ENCODE measurements around the gene MPRIP. TPM values are rescaled to one million over a fixed set of nuclear protein-coding genes. Genes with fewer than 3 reads are reported as not detected.

Gene MPRIP
- total RNA-seq, 4 donors from 2014 or later, result 122 to 207 (median 145) TPM

DNA sequence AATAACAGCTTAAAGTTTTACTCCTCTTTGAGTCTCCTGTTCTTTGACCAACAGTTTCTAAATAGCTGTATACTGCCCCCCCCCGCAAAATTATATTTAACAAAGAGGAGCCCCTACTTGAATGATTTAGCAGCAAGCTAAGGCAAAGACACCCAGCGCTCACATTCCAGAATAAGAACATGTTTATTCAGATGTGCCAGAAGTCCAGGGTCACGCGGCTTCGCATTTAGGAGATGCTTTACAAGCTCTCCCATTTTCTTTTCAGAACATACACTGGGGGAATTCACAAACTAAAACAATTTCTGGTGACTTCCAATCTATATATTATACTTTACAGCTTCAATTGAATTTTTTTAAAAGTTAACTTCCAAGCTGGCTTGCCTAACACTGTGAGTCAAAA, 158.6 kb downstream of the MPRIP start:
- TF ChIP-seq EP300 (IDR thresholded peaks at IDR 0.05) (no peak), POLR2A (IDR thresholded peaks at IDR 0.05) (no peak), POLR2AphosphoS5 (IDR thresholded peaks at IDR 0.05) (no peak)
- TF ChIP-seq, protein P1, sequence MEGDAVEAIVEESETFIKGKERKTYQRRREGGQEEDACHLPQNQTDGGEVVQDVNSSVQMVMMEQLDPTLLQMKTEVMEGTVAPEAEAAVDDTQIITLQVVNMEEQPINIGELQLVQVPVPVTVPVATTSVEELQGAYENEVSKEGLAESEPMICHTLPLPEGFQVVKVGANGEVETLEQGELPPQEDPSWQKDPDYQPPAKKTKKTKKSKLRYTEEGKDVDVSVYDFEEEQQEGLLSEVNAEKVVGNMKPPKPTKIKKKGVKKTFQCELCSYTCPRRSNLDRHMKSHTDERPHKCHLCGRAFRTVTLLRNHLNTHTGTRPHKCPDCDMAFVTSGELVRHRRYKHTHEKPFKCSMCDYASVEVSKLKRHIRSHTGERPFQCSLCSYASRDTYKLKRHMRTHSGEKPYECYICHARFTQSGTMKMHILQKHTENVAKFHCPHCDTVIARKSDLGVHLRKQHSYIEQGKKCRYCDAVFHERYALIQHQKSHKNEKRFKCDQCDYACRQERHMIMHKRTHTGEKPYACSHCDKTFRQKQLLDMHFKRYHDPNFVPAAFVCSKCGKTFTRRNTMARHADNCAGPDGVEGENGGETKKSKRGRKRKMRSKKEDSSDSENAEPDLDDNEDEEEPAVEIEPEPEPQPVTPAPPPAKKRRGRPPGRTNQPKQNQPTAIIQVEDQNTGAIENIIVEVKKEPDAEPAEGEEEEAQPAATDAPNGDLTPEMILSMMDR (IDR thresholded peaks at IDR 0.05), result no peak
- 65% methylated on average over 5 of the region's 5 CpGs for WGBS
- H3K27ac ChIP-seq, result no peak overlapping the region

DNA sequence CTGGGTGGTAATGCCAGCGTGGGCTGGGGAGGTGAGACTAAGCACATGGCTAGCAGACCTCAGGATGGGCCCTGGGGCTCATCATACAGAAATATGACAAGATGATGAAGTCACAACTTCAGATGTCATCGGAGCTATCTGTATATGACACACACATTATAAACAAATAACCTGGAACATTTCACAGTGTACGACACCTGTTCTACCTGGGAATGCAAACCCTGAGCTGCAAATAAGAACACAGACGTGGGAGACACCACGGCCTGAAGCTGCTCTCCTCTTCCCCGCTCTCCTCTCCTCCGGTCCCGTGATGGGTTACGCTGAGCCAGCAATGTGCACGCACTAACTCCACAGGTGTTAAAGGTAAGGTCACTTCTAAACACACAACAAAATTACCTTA, 159.0 kb downstream of the MPRIP start:
- Histone ChIP-seq H3K27me3 (no peaks in the 10 kb centered on the region), H3K4me1 (peaks cover 36% of the 10 kb centered on the region), H3K4me3 (no peak overlapping the region), H3K27ac (no peak overlapping the region), H3K9me3 (no peaks in the 10 kb centered on the region), H3K36me3 (no peaks in the 10 kb centered on the region)
- TF ChIP-seq, protein P1 (IDR thresholded peaks at IDR 0.05), result no peak
- no peak for TF ChIP-seq EP300 (IDR thresholded peaks at IDR 0.05)
- no peak for TF ChIP-seq POLR2A (IDR thresholded peaks at IDR 0.05)
- no peak for TF ChIP-seq POLR2AphosphoS5 (IDR thresholded peaks at IDR 0.05)
- no peak for DNase-seq (ENCODE audit: low spot score in 2 of 2)
- 81% methylated on average over 10 of the region's 10 CpGs for WGBS

More for the DNA sequence above, 158.6 kb downstream of the MPRIP start:
- Histone ChIP-seq H3K36me3 (no peaks in the 10 kb centered on the region), H3K9me3 (no peaks in the 10 kb centered on the region), H3K27me3 (no peaks in the 10 kb centered on the region), H3K4me3 (no peak overlapping the region), H3K4me1 (peaks cover 31% of the 10 kb centered on the region)
- DNase-seq (ENCODE audit: low spot score in 2 of 2), result no peak

DNA sequence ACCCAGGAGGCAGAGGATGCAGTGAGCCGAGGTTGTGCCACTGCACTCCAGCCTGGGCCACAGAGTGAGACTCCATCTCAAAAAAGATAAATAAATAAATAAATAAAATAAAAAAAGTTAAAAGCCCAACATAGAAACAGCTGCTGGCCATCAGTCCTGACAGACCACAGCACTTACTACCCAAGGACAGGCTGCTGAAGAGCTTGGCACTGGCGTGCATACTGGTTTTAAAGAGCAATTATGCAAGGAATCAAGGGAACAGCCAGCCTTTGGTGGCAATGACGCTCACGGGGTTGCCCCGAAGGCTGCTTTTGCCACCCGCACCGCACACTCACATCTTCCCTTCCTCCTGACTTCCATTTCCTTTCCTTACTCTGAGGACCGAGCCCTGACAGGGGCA, 159.7 kb downstream of the MPRIP start:
- Histone ChIP-seq H3K36me3 (no peaks in the 10 kb centered on the region), H3K4me3 (no peak overlapping the region), H3K27ac (no peak overlapping the region), H3K27me3 (no peaks in the 10 kb centered on the region), H3K9me3 (no peaks in the 10 kb centered on the region), H3K4me1 (peaks cover 42% of the 10 kb centered on the region)
- DNase-seq (ENCODE audit: low spot score in 2 of 2), result no peak
- 89% methylated on average over 8 of the region's 8 CpGs for WGBS
- TF ChIP-seq EP300 (IDR thresholded peaks at IDR 0.05), result no peak
- TF ChIP-seq, protein P1 (IDR thresholded peaks at IDR 0.05), result no peak
- no peak for TF ChIP-seq POLR2AphosphoS5 (IDR thresholded peaks at IDR 0.05)
- no peak for TF ChIP-seq POLR2A (IDR thresholded peaks at IDR 0.05)

DNA sequence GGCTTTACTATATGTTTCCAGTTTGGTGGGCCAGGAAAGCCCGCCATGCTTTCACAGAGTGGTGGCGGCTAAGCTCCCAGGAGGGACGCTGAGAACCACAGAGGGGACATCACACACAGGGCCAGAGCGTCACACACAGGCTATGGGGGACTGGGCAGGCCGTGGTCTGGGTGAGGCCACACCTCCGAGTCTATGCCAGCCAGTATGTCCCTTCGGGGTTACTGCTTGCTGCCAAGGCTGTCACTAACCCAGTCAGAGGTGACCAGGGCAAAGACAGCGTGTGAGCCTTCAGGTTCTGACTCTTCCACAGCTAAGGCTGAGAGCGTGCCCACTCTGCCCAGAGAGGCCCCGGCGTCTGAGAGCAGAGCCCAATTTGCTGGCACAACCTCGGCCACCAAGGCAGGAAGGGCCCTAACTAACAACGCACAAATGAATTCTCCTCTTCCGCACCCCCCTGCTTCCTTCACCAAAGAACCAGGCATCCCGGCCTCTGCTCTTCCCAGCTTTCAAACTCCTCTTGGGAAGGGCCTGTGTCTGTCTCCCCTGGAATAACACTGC, 161.0 kb downstream of the MPRIP start:
- peaks cover 48% of the 10 kb centered on the region for H3K4me1 ChIP-seq
- DNase-seq (ENCODE audit: low spot score in 2 of 2), result no peak
- no peaks in the 10 kb centered on the region for H3K9me3 ChIP-seq
- TF ChIP-seq POLR2A (IDR thresholded peaks at IDR 0.05), result no peak
- H3K27me3 ChIP-seq, result no peaks in the 10 kb centered on the region
- no peak overlapping the region for H3K4me3 ChIP-seq
- 83% methylated on average over 11 of the region's 15 CpGs for WGBS
- H3K27ac ChIP-seq, result no peak overlapping the region
- H3K36me3 ChIP-seq, result no peaks in the 10 kb centered on the region

DNA sequence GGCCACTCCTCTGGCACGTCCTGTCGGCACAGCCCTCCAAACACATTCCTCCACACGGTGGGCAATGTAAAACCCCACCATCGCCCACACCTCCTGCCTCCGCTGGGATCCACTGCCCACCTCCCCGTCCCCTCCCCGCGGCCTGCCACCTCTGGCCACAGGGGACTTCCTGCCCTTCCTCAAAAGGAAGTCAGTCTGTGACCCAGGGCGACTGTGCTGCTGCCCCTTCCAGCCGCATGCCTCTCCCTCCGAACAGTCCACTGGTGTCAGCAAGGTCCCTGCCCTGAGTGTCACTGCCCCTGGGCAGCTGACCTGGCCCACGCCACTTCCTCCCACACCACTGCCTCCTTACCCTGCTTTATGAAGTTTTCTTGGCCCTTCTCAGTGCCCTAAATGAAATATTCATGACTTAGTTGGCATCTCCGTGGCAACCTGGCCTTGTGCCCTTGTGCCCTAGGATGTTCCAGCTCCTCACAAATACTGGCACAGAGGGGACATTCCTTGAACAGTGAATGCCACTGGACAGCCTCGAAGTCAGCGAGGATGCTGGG, 161.9 kb downstream of the MPRIP start:
- Histone ChIP-seq H3K36me3 (no peaks in the 10 kb centered on the region), H3K27ac (no peak overlapping the region), H3K4me1 (peaks cover 48% of the 10 kb centered on the region), H3K4me3 (peak overlapping the region; percentile 70), H3K9me3 (no peaks in the 10 kb centered on the region), H3K27me3 (no peaks in the 10 kb centered on the region)
- TF ChIP-seq, protein P1 (IDR thresholded peaks at IDR 0.05), result no peak
- TF ChIP-seq POLR2A (IDR thresholded peaks at IDR 0.05) (no peak), EP300 (IDR thresholded peaks at IDR 0.05) (no peak), POLR2AphosphoS5 (IDR thresholded peaks at IDR 0.05) (no peak)
- no peak for DNase-seq (ENCODE audit: low spot score in 2 of 2)
- 45% methylated on average over 11 of the region's 15 CpGs for WGBS
